IMR-90 (cell line): ENCODE measurements around the gene TMEM54. TPM values are rescaled to one million over a fixed set of nuclear protein-coding genes. Genes with fewer than 3 reads are reported as not detected.

Experiments used
- ATAC-seq: fragments of 200-7000 bp; cut with Tn5 transposase; 2 replicates; pipeline ENCODE4 v1.9.1; 2020; ENCODE audit warnings: low read depth, mild to moderate bottlenecking, moderate library complexity
- BruUV-seq: library from RNA; stranded (reverse); fragments of 400-500 nt; replicated peaks from 2 replicates; lab custom pipeline; 2021; lab: Mats Ljungman, UMichigan
- CTCF ChIA-PET: fragments of 300-600 bp; formaldehyde crosslinking; extraction: SDS; loops from one replicate; lab custom pipeline; 2021; ENCODE audit warnings: antibody characterized with exemption; lab: Yijun Ruan, JAX
- POLR2A ChIA-PET: fragments of 300-600 bp; sonication (Branson Sonifier 250); formaldehyde crosslinking; loops from one replicate; lab custom pipeline; 2022; ENCODE audit warnings: antibody characterized with exemption; ENCODE audit not compliant: unreplicated experiment; lab: Charles Lee
- DNase-seq: peaks from one replicate; pipeline ENCODE4 v3.0.0; 2013
- H2AFZ ChIP-seq: replicated peaks from 2 replicates; pipeline ENCODE3; 2013; ENCODE audit warnings: low read length, mild to moderate bottlenecking; ENCODE audit not compliant: poor library complexity
- H2AK5ac ChIP-seq: 2 replicates; pipeline ENCODE4 v1.6.1; 2013; ENCODE audit warnings: low read depth, low read length, inconsistent platforms
- H2AK9ac ChIP-seq: replicated peaks from 2 replicates; pipeline ENCODE3; 2013; ENCODE audit warnings: mild to moderate bottlenecking, low read depth, low read length, moderate library complexity; ENCODE audit not compliant: poor library complexity
- H2BK120ac ChIP-seq: 2 replicates; pipeline ENCODE4 v1.6.1; 2013; ENCODE audit warnings: low read depth, low read length, inconsistent platforms
- H2BK15ac ChIP-seq: 3 replicates; pipeline ENCODE4 v1.6.1; 2013; ENCODE audit warnings: low read depth, low read length, inconsistent platforms
- H2BK20ac ChIP-seq: 2 replicates; pipeline ENCODE4 v1.6.1; 2013; ENCODE audit warnings: low read depth, mild to moderate bottlenecking, inconsistent platforms, low read length, moderate library complexity
- H2BK5ac ChIP-seq: 2 replicates; pipeline ENCODE4 v1.6.1; 2013; ENCODE audit warnings: mild to moderate bottlenecking, low read depth, low read length, inconsistent platforms; ENCODE audit not compliant: poor library complexity, severe bottlenecking
- H3K14ac ChIP-seq: replicated peaks from 2 replicates; pipeline ENCODE4 v1.6.1; 2013; ENCODE audit warnings: low read depth, low read length, inconsistent platforms
- H3K18ac ChIP-seq: 2 replicates; pipeline ENCODE4 v1.6.1; 2013; ENCODE audit warnings: low read depth, low read length, control low read depth
- H3K23ac ChIP-seq: 2 replicates; pipeline ENCODE4 v1.6.1; 2013; ENCODE audit warnings: low read depth, low read length, inconsistent platforms
- H3K27ac ChIP-seq: 2 replicates; pipeline ENCODE4 v1.5.1; 2013; ENCODE audit warnings: mild to moderate bottlenecking, control low read depth, low read length; ENCODE audit not compliant: insufficient read depth
- H3K27me3 ChIP-seq: 2 replicates; pipeline ENCODE4 v1.6.1; 2013; ENCODE audit warnings: low read length; ENCODE audit not compliant: control insufficient read depth, insufficient read depth
- H3K36me3 ChIP-seq: 2 replicates; pipeline ENCODE4 v1.6.1; 2013; ENCODE audit warnings: low read length, mixed read lengths; ENCODE audit not compliant: control insufficient read depth, insufficient read depth
- H3K4ac ChIP-seq: 2 replicates; pipeline ENCODE4 v1.6.1; 2013; ENCODE audit warnings: low read depth, low read length, inconsistent platforms
- H3K4me1 ChIP-seq: 2 replicates; pipeline ENCODE4 v1.6.1; 2013; ENCODE audit warnings: low read length, mixed read lengths; ENCODE audit not compliant: control insufficient read depth, insufficient read depth
- H3K4me2 ChIP-seq: 2 replicates; pipeline ENCODE4 v1.6.1; 2013; ENCODE audit warnings: low read depth, mild to moderate bottlenecking, control low read depth, low read length, moderate library complexity
- H3K4me3 ChIP-seq: 2 replicates; pipeline ENCODE4 v1.5.1; 2013; ENCODE audit warnings: low read depth, mild to moderate bottlenecking, control low read depth, low read length, moderate library complexity; ENCODE audit not compliant: insufficient read depth
- H3K56ac ChIP-seq: 2 replicates; pipeline ENCODE4 v1.6.1; 2013; ENCODE audit warnings: low read length, inconsistent platforms; ENCODE audit not compliant: insufficient read depth; ENCODE audit errors: extremely low read depth
- H3K79me1 ChIP-seq, 2 experiments: 2 replicates each; pipeline ENCODE4 v1.6.1; 2013; ENCODE audit warnings: low read length in 2 of 2, inconsistent platforms in 1 of 2, low read depth in 1 of 2
- H3K9ac ChIP-seq: 2 replicates; pipeline ENCODE4 v1.6.1; 2013; ENCODE audit warnings: low read depth, low read length, control low read depth
- H3K9me1 ChIP-seq: 2 replicates; pipeline ENCODE4 v1.6.1; 2013; ENCODE audit warnings: low read length, inconsistent platforms; ENCODE audit not compliant: insufficient read depth
- H3K9me3 ChIP-seq: 2 replicates; pipeline ENCODE4 v1.6.1; 2013; ENCODE audit warnings: low read length; ENCODE audit not compliant: control insufficient read depth, insufficient read depth
- H4K20me1 ChIP-seq: 2 replicates; pipeline ENCODE4 v1.6.1; 2013; ENCODE audit warnings: low read length, inconsistent platforms; ENCODE audit not compliant: insufficient read depth
- H4K5ac ChIP-seq: 2 replicates; pipeline ENCODE4 v1.6.1; 2013; ENCODE audit warnings: mild to moderate bottlenecking, low read depth, low read length, control low read depth
- H4K8ac ChIP-seq, 2 experiments: 2 replicates each; pipeline ENCODE4 v1.6.1; 2013; ENCODE audit warnings: low read depth in 2 of 2, low read length in 2 of 2, control low read depth in 1 of 2, inconsistent platforms in 1 of 2
- H4K91ac ChIP-seq: 2 replicates; pipeline ENCODE4 v1.6.1; 2013; ENCODE audit warnings: low read depth, low read length, inconsistent platforms; ENCODE audit not compliant: insufficient read depth
- CEBPB ChIP-seq: IDR thresholded peaks from 2 replicates; pipeline ENCODE4 v1.6.1; 2012; ENCODE audit warnings: low read depth, low read length, improper control_type of control experiment
- CHD1 ChIP-seq: IDR thresholded peaks from 2 replicates; pipeline ENCODE4 v1.6.1; 2012; ENCODE audit warnings: low read depth, low read length, improper control_type of control experiment
- ELK1 ChIP-seq: fragments of 150-350 bp; IDR thresholded peaks from 2 replicates; pipeline ENCODE4 v1.6.1; 2016; ENCODE audit warnings: low read depth, mild to moderate bottlenecking, low read length, moderate library complexity, borderline replicate concordance
- FOS ChIP-seq: fragments of 150-350 bp; IDR thresholded peaks from 2 replicates; pipeline ENCODE4 v1.6.1; 2016; ENCODE audit warnings: low read depth, low read length
- MAFK ChIP-seq: IDR thresholded peaks from 2 replicates; pipeline ENCODE4 v1.6.1; 2012; ENCODE audit warnings: low read depth, low read length, improper control_type of control experiment
- NFE2L2 ChIP-seq: fragments of 150-350 bp; IDR thresholded peaks from 2 replicates; pipeline ENCODE4 v1.6.1; 2016; ENCODE audit warnings: low read depth, mild to moderate bottlenecking, low read length
- POLR2A ChIP-seq: IDR thresholded peaks from 2 replicates; pipeline ENCODE4 v1.6.1; 2012; ENCODE audit warnings: mild to moderate bottlenecking, low read depth, low read length
- RAD21 ChIP-seq: IDR thresholded peaks from 2 replicates; pipeline ENCODE4 v1.6.1; 2012; ENCODE audit warnings: low read length, improper control_type of control experiment
- RCOR1 ChIP-seq: IDR thresholded peaks from 2 replicates; pipeline ENCODE4 v1.6.1; 2012; ENCODE audit warnings: mild to moderate bottlenecking, low read length, improper control_type of control experiment; ENCODE audit not compliant: insufficient replicate concordance
- RFX5 ChIP-seq: IDR thresholded peaks from 2 replicates; pipeline ENCODE4 v1.8.0; 2012; ENCODE audit warnings: low read depth, mild to moderate bottlenecking, low read length, moderate library complexity
- USF2 ChIP-seq: fragments of 150-350 bp; IDR thresholded peaks from 2 replicates; pipeline ENCODE4 v1.6.1; 2017; ENCODE audit warnings: mild to moderate bottlenecking, antibody characterized with exemption, low read length, low read depth
- WGBS, 2 experiments: methylation state at CpG; one replicate each; pipeline versions ENCODE4 v1.1.5 to v1.1.7; 2013; ENCODE audit warnings: missing lambda C conversion rate in 2 of 2; ENCODE audit not compliant: insufficient read length in 1 of 2; ENCODE audit errors: extremely low coverage in 2 of 2; 5-methylcytosine and 5-hydroxymethylcytosine counted together
- dilution Hi-C: fragments of 300-500 bp; cut with HindIII; formaldehyde crosslinking; loops from one replicate; pipeline ENCODE4 v1.14.3; 2018; ENCODE audit warnings: low sequenced_read_pairs; ENCODE audit not compliant: unreplicated experiment
- in situ Hi-C: fragments of 300-500 bp; cut with MboI; formaldehyde crosslinking; loops from 3 replicates; pipeline ENCODE4 v1.14.3; 2019; ENCODE audit warnings: low sequenced_read_pairs, inconsistent platforms, mixed read lengths
- intact Hi-C: fragments of 100-400 bp; cut with micrococcal nuclease; formaldehyde crosslinking; loops from 2 replicates; pipeline ENCODE4 v1.10.0; 2022
- polyA plus RNA-seq, 3 experiments: library from polyadenylated mRNA; depleted of rRNA; stranded (reverse); fragments of >200 nt; gene quantifications; 2 replicates each; pipeline ENCODE4 v1.2.3, GENCODE V29; 2012; ENCODE audit warnings: low replicate concordance in 1 of 3
- total RNA-seq: library from RNA; depleted of rRNA; stranded (reverse); fragments of >200 nt; gene quantifications from 2 replicates; pipeline ENCODE4 v1.2.3, GENCODE V29; 2012

Gene TMEM54
- total and polyA plus RNA-seq, 2 of the 4 experiments (the other 2 are of a cell fraction): 25.5 to 75.2 TPM

GRCh38 chr1:32895325-32896215, 5.6 kb downstream of the TMEM54 start (continued):
- TF ChIP-seq POLR2A (no peak), RFX5 (no peak)

- Histone ChIP-seq H3K36me3 (peaks cover 1% of the 10 kb centered on the region; the same call in 1 of the 2 replicates), H2AFZ (no peak overlapping the region), H3K9me1 (peaks cover 6% of the 10 kb centered on the region; the same call in 1 of the 2 replicates), H3K4ac (no peak overlapping the region), H3K79me1 (no peaks in the 10 kb centered on the region; a peak in 1 of 4 replicates), H3K18ac (no peak overlapping the region), H3K9me3 (peaks cover 2% of the 10 kb centered on the region; the same call in 1 of the 2 replicates), H2AK5ac (no peak overlapping the region), H3K56ac (no peak overlapping the region), H3K4me1 (no peaks in the 10 kb centered on the region; the same call in 1 of the 2 replicates), H4K20me1 (no peaks in the 10 kb centered on the region), H2BK15ac (no peak overlapping the region), H3K9ac (no peak overlapping the region), H4K8ac (no peak overlapping the region), H3K27ac (no peak overlapping the region), H3K14ac (no peak overlapping the region), H3K4me2 (no peak overlapping the region), H2BK20ac (no peak overlapping the region), H2AK9ac (no peak overlapping the region), H3K27me3 (peaks cover 28% of the 10 kb centered on the region), H2BK5ac (no peak overlapping the region), H3K4me3 (no peak overlapping the region), H4K91ac (no peak overlapping the region), H4K5ac (no peak overlapping the region), H3K23ac (no peak overlapping the region), H2BK120ac (no peak overlapping the region)
- CTCF ChIA-PET: no interaction called here
- TF ChIP-seq NFE2L2 (no peak), MAFK (no peak), FOS (no peak), RCOR1 (no peak), CEBPB (no peak), CHD1 (no peak), USF2 (no peak), ELK1 (no peak), RAD21 (no peak)
- no CpG with 5 or more reads among the region's 6 CpGs for WGBS, 2 experiments
- no peak for ATAC-seq
- BruUV-seq: no TSS peak
- dilution Hi-C loops (no loop called here), intact Hi-C loops (no loop called here), in situ Hi-C loops (no loop called here)
- DNase-seq: no peak
- POLR2A ChIA-PET: no interaction called here
Measured at GRCh38 chr1:32894681-32895080, 6.5 kb downstream of the TMEM54 start.
